Measurements from ENCODE around the gene BLM. TPM values are rescaled to one million over a fixed set of nuclear protein-coding genes. Genes with fewer than 3 reads are reported as not detected.

Gene BLM
- total RNA-seq, 1 experiment from 2014 or later = 41.3 TPM

DNA sequence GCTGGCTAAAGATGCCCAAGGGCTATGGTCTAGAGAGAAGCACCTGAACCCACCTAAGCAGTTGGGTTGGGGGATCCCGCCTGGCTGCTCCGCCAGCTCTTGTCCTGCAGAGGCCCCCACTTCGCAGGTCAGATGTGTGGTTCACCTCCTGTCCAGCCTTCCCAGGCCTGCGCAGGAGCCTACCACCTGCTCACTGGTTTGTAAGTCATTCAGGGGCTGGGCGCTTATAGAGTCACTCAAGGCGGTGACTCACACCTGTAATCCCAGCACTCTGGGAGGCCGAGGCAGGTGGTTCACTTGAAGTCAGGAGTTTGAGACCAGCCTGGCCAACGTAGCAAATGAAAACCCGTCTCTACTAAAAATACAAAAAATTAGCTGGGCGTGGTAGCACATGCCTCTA is 147.4 kb downstream of the BLM start:
- no peaks in the 10 kb centered on the region; a peak in 1 of 5 replicates for H3K9me3 Mint-ChIP-seq

More for the DNA sequence above, 147.4 kb downstream of the BLM start:
- Histone ChIP-seq H4K20me1 (ENCODE audit: control insufficient read depth, insufficient read depth, insufficient read length) (no peaks in the 10 kb centered on the region), H4K5ac (ENCODE audit: insufficient read length, low read depth, low read length) (no peak overlapping the region), H2AFZ (ENCODE audit: low read length) (no peak overlapping the region), H3K4ac (ENCODE audit: low read depth, low read length) (no peak overlapping the region), H2BK12ac (ENCODE audit: insufficient read length, low read depth, low read length) (no peak overlapping the region), H4K8ac (replicated peaks; ENCODE audit: insufficient read length, low read depth, low read length) (no peak overlapping the region), H3K27me3 (ENCODE audit: insufficient read depth, low read length) (no peaks in the 10 kb centered on the region), H3K56ac (ENCODE audit: insufficient read length, low read depth, low read length) (no peak overlapping the region), H3K79me2 (ENCODE audit: insufficient read depth, low read length) (no peaks in the 10 kb centered on the region), H2BK5ac (ENCODE audit: insufficient read length, low read length) (no peak overlapping the region), H3K23me2 (ENCODE audit: insufficient read length, low read depth, low read length, poor library complexity, severe bottlenecking) (no peaks in the 10 kb centered on the region), H3K14ac (ENCODE audit: insufficient read depth, low read length) (no peak overlapping the region), H3K23ac (ENCODE audit: insufficient read length, low read depth, low read length) (no peak overlapping the region), H4K91ac (ENCODE audit: insufficient read length, low read depth, low read length) (no peak overlapping the region), H3K18ac (ENCODE audit: insufficient read length, low read depth, low read length) (no peak overlapping the region), H3T11ph (ENCODE audit: low read length) (no peak overlapping the region), H2BK20ac (ENCODE audit: low read depth, low read length, poor library complexity, severe bottlenecking) (no peak overlapping the region), H2BK120ac (ENCODE audit: low read depth, low read length, poor library complexity, severe bottlenecking) (no peak overlapping the region), H3K9ac (ENCODE audit: extremely low read depth, insufficient read length, low read length) (no peak overlapping the region), H3K79me1 (ENCODE audit: insufficient read depth, low read depth, low read length, poor library complexity, severe bottlenecking) (no peaks in the 10 kb centered on the region), H3K4me2 (ENCODE audit: insufficient read depth, insufficient read length, low read length) (no peak overlapping the region), H3K4me1 (ENCODE audit: insufficient read depth, low read length) (peaks cover 3% of the 10 kb centered on the region; the same call in 1 of the 2 replicates), H3K9me3 (ENCODE audit: control insufficient read depth, low read depth, low read length) (no peaks in the 10 kb centered on the region), H3K27ac (ENCODE audit: insufficient read length, low read depth, low read length) (no peak overlapping the region), H2AK5ac (ENCODE audit: insufficient read length, low read length) (no peak overlapping the region), H2BK15ac (ENCODE audit: low read depth, low read length) (no peak overlapping the region)
- H3K27ac Mint-ChIP-seq = no peak overlapping the region
- DNase-seq = peak; percentile 50
- H3K4me1 Mint-ChIP-seq = peaks cover 23 to 29% of the 10 kb centered on the region in 2 experiments
- H3K27me3 Mint-ChIP-seq (ENCODE audit: low read depth) = no peaks in the 10 kb centered on the region
- TF ChIP-seq, protein P1, sequence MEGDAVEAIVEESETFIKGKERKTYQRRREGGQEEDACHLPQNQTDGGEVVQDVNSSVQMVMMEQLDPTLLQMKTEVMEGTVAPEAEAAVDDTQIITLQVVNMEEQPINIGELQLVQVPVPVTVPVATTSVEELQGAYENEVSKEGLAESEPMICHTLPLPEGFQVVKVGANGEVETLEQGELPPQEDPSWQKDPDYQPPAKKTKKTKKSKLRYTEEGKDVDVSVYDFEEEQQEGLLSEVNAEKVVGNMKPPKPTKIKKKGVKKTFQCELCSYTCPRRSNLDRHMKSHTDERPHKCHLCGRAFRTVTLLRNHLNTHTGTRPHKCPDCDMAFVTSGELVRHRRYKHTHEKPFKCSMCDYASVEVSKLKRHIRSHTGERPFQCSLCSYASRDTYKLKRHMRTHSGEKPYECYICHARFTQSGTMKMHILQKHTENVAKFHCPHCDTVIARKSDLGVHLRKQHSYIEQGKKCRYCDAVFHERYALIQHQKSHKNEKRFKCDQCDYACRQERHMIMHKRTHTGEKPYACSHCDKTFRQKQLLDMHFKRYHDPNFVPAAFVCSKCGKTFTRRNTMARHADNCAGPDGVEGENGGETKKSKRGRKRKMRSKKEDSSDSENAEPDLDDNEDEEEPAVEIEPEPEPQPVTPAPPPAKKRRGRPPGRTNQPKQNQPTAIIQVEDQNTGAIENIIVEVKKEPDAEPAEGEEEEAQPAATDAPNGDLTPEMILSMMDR (conservative IDR thresholded peaks at IDR 0.05) = no peak; the same call in 2 of the 3 replicates
- WGBS (ENCODE audit: extremely low coverage, insufficient read length, low lambda C conversion rate) = no CpG with 5 or more reads among the region's 10 CpGs
- H3K4me3 Mint-ChIP-seq = no peak overlapping the region
- H3K36me3 Mint-ChIP-seq (ENCODE audit: insufficient read depth in 1 of 3, low read depth in 3 of 3) = no peaks in the 10 kb centered on the region; a peak in 1 of 7 replicates

All from H9 (cell line).